GM10266 (cell line): ENCODE measurements around the gene OPA3.

Source experiments
- DNase-seq: peaks from one replicate; pipeline ENCODE4 v3.0.0; 2012; ENCODE audit errors: extremely low spot score
- CTCF ChIP-seq: IDR thresholded peaks from 2 replicates; pipeline ENCODE4 v1.5.1; 2012; ENCODE audit warnings: mild to moderate bottlenecking, low read depth; ENCODE audit not compliant: control insufficient read depth, insufficient read depth; ENCODE audit errors: missing control alignments

OPA3 gene

GRCh38 chr19:45526971-45527370 is 57.6 kb downstream of the OPA3 start:
- TF ChIP-seq CTCF, result no peak
- DNase-seq, result no peak

- no peak for TF ChIP-seq CTCF
- DNase-seq, result peak; percentile 50
These were observed 58.5 kb downstream of the OPA3 start for GRCh38 chr19:45526143-45526542.

GRCh38 chr19:45524575-45525129 is 60.0 kb downstream of the OPA3 start:
- no peak for DNase-seq

GRCh38 chr19:45523642-45524256 is 60.9 kb downstream of the OPA3 start:
- peak; percentile 92 for DNase-seq

More at GRCh38 chr19:45524575-45525129, 60.0 kb downstream of the OPA3 start:
- TF ChIP-seq CTCF, result no peak

GRCh38 chr19:45522010-45522941 is 62.3 kb downstream of the OPA3 start:
- no peak for TF ChIP-seq CTCF
- DNase-seq, result no peak

More at GRCh38 chr19:45523642-45524256, 60.9 kb downstream of the OPA3 start:
- TF ChIP-seq CTCF, result peak; percentile 87

- no peak for DNase-seq
- no peak for TF ChIP-seq CTCF
These were observed 66.2 kb downstream of the OPA3 start for GRCh38 chr19:45518469-45518826.
